HFFc6 (cell line): ENCODE results near the gene RGS16. TPM values are rescaled to one million over a fixed set of nuclear protein-coding genes. Genes with fewer than 3 reads are reported as not detected.
"Not testable (repeated sequence)": the region's sequence is repeated elsewhere in the genome, so short reads cannot be mapped to it uniquely, and the experiment has no call there.

Source experiments
- DNase-seq: peaks from one replicate; pipeline ENCODE4 v3.0.0-alpha.2; 2018
- H3K27ac Mint-ChIP-seq: 2 replicates; pipeline ENCODE4 v1.8.0; 2020; ENCODE audit warnings: mild to moderate bottlenecking, mixed read lengths
- H3K27me3 Mint-ChIP-seq: 2 replicates; pipeline ENCODE4 v1.8.0; 2021; ENCODE audit warnings: mild to moderate bottlenecking, moderate library complexity, mixed read lengths; ENCODE audit not compliant: insufficient read depth
- H3K36me3 Mint-ChIP-seq: 2 replicates; pipeline ENCODE4 v1.8.0; 2021; ENCODE audit warnings: low read depth, mixed read lengths
- H3K4me1 Mint-ChIP-seq: 2 replicates; pipeline ENCODE4 v1.8.0; 2020; ENCODE audit warnings: low read depth, mixed read lengths
- H3K4me3 Mint-ChIP-seq: 2 replicates; pipeline ENCODE4 v1.8.0; 2020; ENCODE audit warnings: mild to moderate bottlenecking, moderate library complexity, mixed read lengths
- H3K9me3 Mint-ChIP-seq: 2 replicates; pipeline ENCODE4 v1.8.0; 2020; ENCODE audit warnings: mild to moderate bottlenecking, mixed read lengths
- CTCF ChIP-seq: fragments of 200-600 bp; sonication (generic); IDR thresholded peaks from 2 replicates; pipeline ENCODE4 v1.5.0; 2021; ENCODE audit warnings: antibody characterized with exemption, mild to moderate bottlenecking
- total RNA-seq, 6 experiments: library from RNA; stranded (reverse); fragmentation: NEBNext Ultra II Directional; extraction: Animal tissue kit (Norgen Biotek cat#: 25700); gene quantifications; 2 replicates in 1 of 6; 3 replicates in 5 of 6; pipeline ENCODE4 v1.2.3, GENCODE V29; 2021

RGS16 gene
- total RNA-seq, 6 experiments from 2014 or later = 0.31 to 0.59 (median 0.39) TPM

- no peaks in the 10 kb centered on the region for H3K9me3 Mint-ChIP-seq
- H3K4me3 Mint-ChIP-seq = no peak overlapping the region
- no peaks in the 10 kb centered on the region for H3K36me3 Mint-ChIP-seq
- no peak for TF ChIP-seq CTCF
- H3K27ac Mint-ChIP-seq = no peak overlapping the region
- no peak for DNase-seq
- peaks cover 12% of the 10 kb centered on the region for H3K4me1 Mint-ChIP-seq
- H3K27me3 Mint-ChIP-seq = peaks cover 15% of the 10 kb centered on the region
Observed at GRCh38 chr1:182633657-182634281, 29.6 kb upstream of the RGS16 start.

GRCh38 chr1:182633031-182633430 is 28.8 kb upstream of the RGS16 start:
- no peak overlapping the region for H3K4me3 Mint-ChIP-seq
- peaks cover 12% of the 10 kb centered on the region for H3K4me1 Mint-ChIP-seq
- no peak for TF ChIP-seq CTCF
- H3K36me3 Mint-ChIP-seq = no peaks in the 10 kb centered on the region
- H3K27me3 Mint-ChIP-seq = peaks cover 18% of the 10 kb centered on the region
- no peak for DNase-seq
- H3K9me3 Mint-ChIP-seq = no peaks in the 10 kb centered on the region
- no peak overlapping the region for H3K27ac Mint-ChIP-seq

GRCh38 chr1:182632441-182632857 is 28.3 kb upstream of the RGS16 start:
- not testable (repeated sequence) for H3K36me3 Mint-ChIP-seq, DNase-seq, H3K27ac Mint-ChIP-seq, H3K4me3 Mint-ChIP-seq, H3K9me3 Mint-ChIP-seq
- Mint-ChIP-seq H3K4me1 (peaks cover 12% of the 10 kb centered on the region), H3K27me3 (peaks cover 17% of the 10 kb centered on the region)

- TF ChIP-seq CTCF = no peak
- Mint-ChIP-seq H3K36me3 (no peaks in the 10 kb centered on the region), H3K27ac (no peak overlapping the region), H3K27me3 (peaks cover 17% of the 10 kb centered on the region), H3K4me3 (no peak overlapping the region), H3K4me1 (peaks cover 13% of the 10 kb centered on the region), H3K9me3 (no peaks in the 10 kb centered on the region)
- DNase-seq = no peak
Observed at GRCh38 chr1:182631954-182632353, 27.8 kb upstream of the RGS16 start.

- no peak overlapping the region for H3K4me3 Mint-ChIP-seq
- DNase-seq = no peak
- H3K27me3 Mint-ChIP-seq = peaks cover 12% of the 10 kb centered on the region
- peaks cover 21% of the 10 kb centered on the region for H3K4me1 Mint-ChIP-seq
- H3K36me3 Mint-ChIP-seq = no peaks in the 10 kb centered on the region
- TF ChIP-seq CTCF = no peak
- H3K27ac Mint-ChIP-seq = no peak overlapping the region
- no peaks in the 10 kb centered on the region for H3K9me3 Mint-ChIP-seq
Observed at GRCh38 chr1:182631053-182631677, 27.0 kb upstream of the RGS16 start.

GRCh38 chr1:182630586-182630985 is 26.4 kb upstream of the RGS16 start:
- Mint-ChIP-seq H3K9me3 (no peaks in the 10 kb centered on the region), H3K36me3 (no peaks in the 10 kb centered on the region), H3K27me3 (peaks cover 11% of the 10 kb centered on the region), H3K27ac (no peak overlapping the region), H3K4me1 (peaks cover 25% of the 10 kb centered on the region), H3K4me3 (no peak overlapping the region)
- TF ChIP-seq CTCF = no peak
- no peak for DNase-seq
